Sigmoid colon (tissue), 4 donors: ENCODE measurements around the gene MAPK13.

Source experiments
- EP300 ChIP-seq, 4 donors: sonication (generic); formaldehyde crosslinking; IDR thresholded peaks; one replicate each; pipeline ENCODE4 v1.6.1; 2017; ENCODE audit warnings: antibody characterized with exemption in 4 of 4
- POLR2A ChIP-seq, 2 donors: fragments of 450-650 bp; IDR thresholded peaks; one replicate each; pipeline ENCODE4 v1.6.1; 2016; ENCODE audit warnings: antibody characterized with exemption in 2 of 2, mild to moderate bottlenecking in 2 of 2, moderate library complexity in 2 of 2
- POLR2AphosphoS5 ChIP-seq, 4 donors: sonication (generic); formaldehyde crosslinking; IDR thresholded peaks; one replicate each; pipeline ENCODE4 v1.6.1; 2017; ENCODE audit warnings: antibody characterized with exemption in 4 of 4
- TF ChIP-seq, protein P1 (sequence below), 4 experiments: fragments of 450-650 bp in 3 of 4; fragments of 200-600 bp in 1 of 4; IDR thresholded peaks; one replicate each; pipeline ENCODE4 v1.5.1; 2016 to 2019; ENCODE audit warnings: antibody characterized with exemption in 4 of 4, mild to moderate bottlenecking in 3 of 4, moderate library complexity in 2 of 4

DNA sequence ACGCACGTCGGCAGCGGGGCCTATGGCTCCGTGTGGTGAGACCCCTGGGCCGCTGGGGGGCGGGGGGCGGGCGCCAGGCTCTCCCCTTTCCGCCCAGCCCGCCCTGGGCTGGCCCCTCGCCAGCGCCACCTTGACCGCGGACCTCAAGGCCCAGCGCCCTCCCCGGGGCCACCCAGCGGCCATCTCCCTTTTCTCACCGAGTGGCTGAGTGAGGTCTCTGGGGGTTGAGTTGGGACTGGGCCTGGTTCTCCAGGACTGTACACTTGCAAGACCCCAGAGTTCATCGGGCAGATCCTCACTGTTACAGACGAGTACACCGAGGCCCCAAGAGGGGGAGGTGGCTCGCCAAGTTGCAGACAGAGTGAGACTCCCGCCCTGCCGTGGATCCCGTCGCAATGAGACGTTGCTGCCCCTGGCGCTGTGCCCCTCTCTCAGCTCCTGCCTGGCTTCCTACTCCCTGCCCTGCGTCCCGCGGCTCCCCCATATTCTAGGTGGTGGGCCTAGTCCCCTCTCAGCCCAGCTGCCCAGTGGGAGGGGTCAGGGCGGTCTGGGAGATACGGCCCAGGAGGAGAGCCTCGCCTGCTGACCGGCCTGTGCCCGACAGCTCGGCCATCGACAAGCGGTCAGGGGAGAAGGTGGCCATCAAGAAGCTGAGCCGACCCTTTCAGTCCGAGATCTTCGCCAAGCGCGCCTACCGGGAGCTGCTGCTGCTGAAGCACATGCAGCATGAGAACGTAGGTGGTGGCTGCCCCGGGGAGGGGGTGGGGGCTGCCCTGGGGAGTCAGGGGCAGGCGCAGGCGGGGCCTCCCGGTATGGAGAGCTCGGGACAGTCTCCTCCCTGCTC, 576 bp downstream of the MAPK13 start:
- TF ChIP-seq, protein P1, sequence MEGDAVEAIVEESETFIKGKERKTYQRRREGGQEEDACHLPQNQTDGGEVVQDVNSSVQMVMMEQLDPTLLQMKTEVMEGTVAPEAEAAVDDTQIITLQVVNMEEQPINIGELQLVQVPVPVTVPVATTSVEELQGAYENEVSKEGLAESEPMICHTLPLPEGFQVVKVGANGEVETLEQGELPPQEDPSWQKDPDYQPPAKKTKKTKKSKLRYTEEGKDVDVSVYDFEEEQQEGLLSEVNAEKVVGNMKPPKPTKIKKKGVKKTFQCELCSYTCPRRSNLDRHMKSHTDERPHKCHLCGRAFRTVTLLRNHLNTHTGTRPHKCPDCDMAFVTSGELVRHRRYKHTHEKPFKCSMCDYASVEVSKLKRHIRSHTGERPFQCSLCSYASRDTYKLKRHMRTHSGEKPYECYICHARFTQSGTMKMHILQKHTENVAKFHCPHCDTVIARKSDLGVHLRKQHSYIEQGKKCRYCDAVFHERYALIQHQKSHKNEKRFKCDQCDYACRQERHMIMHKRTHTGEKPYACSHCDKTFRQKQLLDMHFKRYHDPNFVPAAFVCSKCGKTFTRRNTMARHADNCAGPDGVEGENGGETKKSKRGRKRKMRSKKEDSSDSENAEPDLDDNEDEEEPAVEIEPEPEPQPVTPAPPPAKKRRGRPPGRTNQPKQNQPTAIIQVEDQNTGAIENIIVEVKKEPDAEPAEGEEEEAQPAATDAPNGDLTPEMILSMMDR (IDR thresholded peaks at IDR 0.05) = no peak
- TF ChIP-seq POLR2A (IDR thresholded peaks at IDR 0.05) (no peak), EP300 (IDR thresholded peaks at IDR 0.05) (no peak), POLR2AphosphoS5 (IDR thresholded peaks at IDR 0.05) (no peak)
